Stimulated activated CD4-positive, alpha-beta T cell treated with anti-CD3 and anti-CD28 coated beads, Interleukin-15, amount 100 ng/mL, for 1 hour (primary cell): Measurements from ENCODE around the gene AQP1.

ENCODE experiments used
- DNase-seq, 2 donors: peaks; one replicate each; pipeline ENCODE4 v3.0.0-alpha.2; 2020; ENCODE audit warnings: low read depth in 1 of 2, low spot score in 1 of 2

AQP1 gene

DNA sequence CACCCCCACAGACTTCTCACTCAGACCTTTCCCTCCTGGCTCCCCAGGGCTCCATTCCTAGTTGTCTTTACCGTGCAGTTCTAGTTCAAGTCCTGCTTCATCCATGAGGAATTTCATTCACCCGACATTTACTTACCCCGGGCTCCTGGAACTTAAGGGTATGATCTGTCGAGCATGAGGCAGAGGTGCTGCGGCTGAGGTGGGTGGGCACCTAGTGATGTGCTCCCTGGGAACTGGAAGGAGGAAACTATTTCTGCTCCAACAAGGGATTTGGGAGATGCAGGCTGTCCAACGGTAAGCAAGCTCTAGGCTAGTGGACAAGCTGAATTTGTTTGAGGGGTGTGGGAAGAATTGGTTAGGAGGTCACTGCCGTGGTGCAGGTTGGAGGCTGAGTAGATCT is 30.2 kb upstream of the AQP1 start:
- DNase-seq, result no peak

DNA sequence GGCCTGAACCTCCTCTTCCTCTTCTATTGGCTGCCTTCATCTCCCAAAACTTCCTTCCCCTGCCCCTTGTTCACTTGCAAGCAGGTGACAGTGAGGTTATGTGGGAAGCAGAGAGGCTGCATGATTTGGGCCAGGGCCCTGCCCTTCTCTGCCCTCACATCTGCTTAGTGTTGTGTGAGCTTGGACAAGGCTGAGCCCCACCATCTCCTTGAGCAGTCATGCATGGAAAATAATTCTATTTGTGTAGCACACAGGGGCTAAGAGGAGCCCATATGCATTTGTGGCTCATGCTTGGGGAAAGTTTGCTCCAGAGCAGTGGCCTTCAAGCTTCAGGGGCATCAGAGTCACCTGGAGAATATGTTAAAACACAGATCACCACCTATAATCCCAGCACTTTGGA is 26.8 kb upstream of the AQP1 start:
- no peak for DNase-seq

- no peak for DNase-seq
Measured at GRCh38 chr7:30886608-30887011, 25.0 kb upstream of the AQP1 start.

GRCh38 chr7:30887464-30887872 is 24.2 kb upstream of the AQP1 start:
- DNase-seq, result no peak

DNA sequence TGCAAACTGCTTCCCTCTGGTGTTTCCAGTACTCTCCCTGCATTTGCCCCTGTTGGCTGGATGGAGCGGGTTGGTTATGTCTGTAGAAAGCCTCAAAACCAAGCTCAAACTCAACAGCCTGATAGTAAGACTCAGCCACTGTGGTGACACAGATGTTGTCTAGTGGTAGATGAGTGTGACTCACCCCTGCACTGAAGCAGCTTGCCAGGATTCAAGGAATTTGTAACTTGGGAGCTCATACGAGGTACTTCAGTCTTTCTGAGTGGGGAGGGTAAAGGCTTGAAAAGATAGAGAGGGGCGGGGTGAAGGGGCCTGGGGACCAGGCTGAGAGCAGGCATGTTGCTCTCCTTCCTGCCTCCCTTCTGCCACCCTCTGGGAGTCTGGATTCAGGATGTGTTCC is 22.9 kb upstream of the AQP1 start:
- no peak for DNase-seq

GRCh38 chr7:30890226-30890625 is 21.4 kb upstream of the AQP1 start:
- no peak for DNase-seq

GRCh38 chr7:30893357-30893756 is 18.3 kb upstream of the AQP1 start:
- no peak for DNase-seq

DNA sequence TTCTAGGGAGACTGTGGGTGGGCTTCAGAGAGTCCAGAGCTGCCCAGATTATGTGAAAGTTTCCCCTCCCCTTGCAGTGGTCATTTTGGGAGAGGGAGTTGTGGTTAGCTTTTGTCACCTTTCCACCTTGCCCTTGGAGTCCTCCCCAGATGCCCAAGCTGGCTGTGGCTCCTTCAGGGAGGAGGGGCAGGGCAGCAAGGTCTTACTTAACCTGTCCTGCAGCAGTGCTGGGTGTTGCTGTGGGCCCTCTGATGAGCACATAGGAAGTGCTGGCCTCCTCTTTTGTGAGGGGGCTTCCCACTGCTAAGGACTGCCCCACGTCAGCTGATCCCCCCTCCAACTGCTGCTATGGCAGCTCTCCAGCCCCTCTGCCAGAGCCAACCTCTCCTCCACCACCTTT is 17.6 kb upstream of the AQP1 start:
- no peak for DNase-seq

DNA sequence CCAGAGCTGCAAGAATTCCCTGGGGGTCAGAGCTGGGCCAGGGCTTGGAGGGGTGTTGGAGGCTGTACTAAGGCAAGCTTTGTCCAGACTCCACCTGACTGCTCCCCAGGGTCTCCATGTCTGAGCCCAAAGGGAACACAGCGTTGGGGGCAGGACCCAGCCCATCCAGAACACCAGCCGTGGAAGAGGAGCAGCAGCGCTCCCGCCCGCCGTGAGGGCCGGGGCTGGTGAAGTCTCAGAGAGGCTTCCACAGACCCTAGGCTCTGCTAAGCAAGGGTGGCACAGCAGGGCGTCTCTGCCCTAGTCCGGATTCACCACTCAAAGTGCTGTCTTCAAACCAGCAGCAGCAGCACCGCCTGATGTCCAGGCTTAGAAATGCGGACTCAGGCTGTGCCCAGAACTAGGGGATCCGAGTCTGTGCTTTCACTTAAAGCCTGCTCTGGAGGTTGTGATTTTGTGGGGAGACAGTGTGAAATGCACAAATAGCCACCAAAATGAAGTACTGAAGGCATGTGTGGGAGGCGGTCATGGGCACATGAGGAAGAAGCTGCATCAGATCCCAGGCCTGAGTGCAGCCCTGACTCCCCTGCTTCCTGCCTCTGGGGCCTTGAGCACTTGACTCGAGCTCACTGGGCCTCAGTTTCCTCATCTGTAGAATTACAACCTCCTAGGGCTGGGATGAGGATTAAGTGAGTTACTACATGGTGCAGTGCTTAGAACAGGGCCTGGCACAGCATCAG is 16.6 kb upstream of the AQP1 start:
- no peak for DNase-seq

DNA sequence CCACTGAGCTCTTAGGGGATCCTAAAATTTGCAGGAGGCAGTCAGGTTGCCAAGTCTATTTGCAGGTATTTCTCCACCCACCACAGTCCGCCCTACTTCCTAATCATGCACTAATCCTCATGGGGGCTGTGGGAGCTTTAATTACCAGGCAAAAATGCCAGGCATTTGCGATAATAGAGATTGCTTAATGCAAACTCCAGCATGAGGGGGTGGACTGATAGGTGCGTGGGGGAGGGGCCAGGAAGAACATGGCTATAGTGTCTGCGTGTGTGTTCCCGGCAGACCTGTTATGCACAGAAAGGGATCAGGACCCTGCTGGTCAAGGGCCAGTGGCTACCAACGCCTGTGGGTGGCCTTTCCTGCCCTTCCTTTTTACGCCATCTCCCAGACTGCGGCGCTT is 15.6 kb upstream of the AQP1 start:
- DNase-seq, result no peak

- DNase-seq, result no peak
Measured at GRCh38 chr7:30896783-30897637, 14.6 kb upstream of the AQP1 start.

DNA sequence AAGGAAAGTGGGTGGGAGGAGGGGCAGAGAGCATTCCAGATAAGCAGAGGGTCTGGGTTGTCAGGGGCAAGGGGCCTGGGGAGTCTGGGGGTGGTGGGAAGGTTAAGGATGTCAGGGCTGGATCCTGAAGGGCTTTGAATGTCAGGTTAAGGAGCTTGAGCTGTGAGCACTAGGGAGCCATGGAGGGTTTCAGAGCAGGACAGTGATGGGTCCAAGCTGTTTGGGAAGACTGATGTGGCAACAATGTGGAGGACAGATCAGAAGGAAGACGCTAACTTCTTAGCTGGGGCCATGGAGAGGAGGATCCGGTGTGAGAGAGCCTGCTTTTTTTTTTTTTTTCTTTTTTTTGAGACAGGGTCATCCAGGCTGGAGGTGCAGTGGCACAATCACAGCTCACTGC is 13.9 kb upstream of the AQP1 start:
- no peak for DNase-seq

DNA sequence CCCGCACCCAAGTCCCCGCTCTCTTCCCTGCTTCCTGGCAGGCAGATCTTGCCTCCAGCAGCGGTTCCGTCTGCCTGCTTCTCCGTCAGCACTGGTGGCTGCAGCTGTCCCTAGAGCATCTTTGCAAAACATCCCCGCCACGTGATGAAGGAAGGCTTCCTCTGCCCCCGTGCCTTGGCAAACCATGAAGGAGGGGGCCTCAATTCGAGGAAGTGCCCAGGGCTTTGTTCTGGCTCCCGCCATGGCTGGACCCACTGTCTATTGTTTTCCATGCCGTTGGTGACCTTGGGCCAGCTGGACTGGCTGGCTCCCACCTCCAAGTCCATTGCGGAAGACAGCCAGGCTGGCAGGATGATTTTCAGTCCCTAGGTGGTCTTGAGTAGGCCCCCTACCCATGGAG is 13.2 kb upstream of the AQP1 start:
- DNase-seq, result no peak

DNA sequence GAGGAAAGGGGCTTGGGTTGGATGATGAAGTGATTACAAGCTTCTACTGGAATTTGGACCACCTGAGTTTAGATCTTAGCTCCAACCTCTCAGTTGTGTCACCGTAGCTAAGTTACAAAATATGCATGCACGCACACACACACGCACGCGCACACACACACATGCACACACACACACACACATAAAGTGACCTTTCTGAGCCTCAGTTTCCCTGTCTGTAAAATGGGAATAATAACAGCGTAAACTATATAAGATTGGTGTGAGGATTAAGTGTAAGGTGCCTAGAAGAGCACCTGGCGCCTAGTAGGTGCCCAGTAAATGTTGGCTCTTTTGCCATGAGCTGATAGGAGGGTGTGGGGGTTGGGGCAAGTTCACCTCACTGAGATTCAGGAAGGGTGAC is 12.6 kb upstream of the AQP1 start:
- DNase-seq, result no peak

DNA sequence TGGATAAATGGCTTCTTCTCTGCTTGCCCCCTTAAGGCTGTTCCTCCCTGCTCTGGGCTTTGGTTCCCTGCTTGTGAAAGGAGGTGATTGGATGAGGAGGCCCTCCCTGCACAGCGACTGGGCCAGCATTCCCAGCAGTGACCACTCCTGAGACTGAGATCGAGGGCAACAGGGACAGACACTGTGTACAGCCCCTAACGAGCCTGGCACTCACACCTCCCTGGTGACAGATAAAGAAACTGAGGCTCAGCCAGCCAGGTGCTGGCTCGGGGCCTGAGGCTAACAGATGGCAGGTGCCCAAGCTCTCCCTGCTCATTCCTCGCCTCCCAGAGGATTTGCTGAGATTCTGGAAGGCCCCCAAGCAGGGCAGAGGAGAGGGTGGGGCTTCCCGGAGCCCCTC is 12.0 kb upstream of the AQP1 start:
- no peak for DNase-seq

- DNase-seq, result no peak
Measured at GRCh38 chr7:30900053-30900452, 11.6 kb upstream of the AQP1 start.

DNA sequence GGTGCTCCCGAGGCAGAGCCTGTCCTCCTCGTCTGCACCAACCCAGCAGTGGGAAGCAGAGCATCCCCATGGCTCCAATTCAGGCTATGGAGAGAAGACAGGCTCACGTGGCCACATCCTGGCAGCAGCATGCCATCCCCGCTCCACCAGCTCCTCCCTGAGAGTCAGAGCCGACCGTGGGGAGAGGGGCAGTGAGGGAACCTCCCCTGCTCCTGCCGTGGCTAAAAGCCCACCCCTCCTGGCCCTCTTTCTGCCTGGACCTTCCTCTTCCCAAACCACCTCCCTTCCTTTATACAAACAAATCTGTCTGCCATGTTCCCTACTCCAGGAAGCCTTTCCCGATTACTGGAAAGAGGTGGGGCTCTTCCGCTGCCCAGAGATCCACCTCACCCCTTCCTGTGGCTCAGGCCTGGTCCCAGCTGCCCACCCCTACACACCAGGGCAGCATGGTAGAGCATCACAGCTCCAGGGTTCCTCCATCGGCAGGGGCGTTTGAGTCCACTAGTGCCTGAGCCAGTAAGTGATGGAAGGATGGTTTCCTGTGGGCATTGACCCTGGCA is 10.8 kb upstream of the AQP1 start:
- no peak for DNase-seq

DNA sequence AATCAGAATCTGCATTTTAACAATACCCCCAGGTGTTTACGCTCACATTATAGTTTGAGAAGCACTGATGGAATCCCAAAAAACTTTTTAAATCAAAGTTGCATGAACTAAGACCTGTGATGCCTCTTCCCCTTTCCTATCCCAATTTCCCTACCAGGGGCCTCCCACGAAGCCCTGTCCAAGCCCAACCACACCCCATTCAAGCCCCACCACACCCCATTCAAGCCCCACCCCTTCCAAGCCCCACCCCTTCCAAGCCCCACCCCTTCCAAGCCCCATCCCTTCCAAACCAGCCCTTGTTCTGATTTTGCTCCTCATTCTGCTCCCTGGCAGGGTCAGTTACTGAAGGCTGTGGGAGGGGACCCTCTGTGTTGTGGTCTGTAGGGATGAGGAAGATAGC is 9.8 kb upstream of the AQP1 start:
- no peak for DNase-seq

GRCh38 chr7:30902466-30902865 is 9.2 kb upstream of the AQP1 start:
- no peak for DNase-seq

DNA sequence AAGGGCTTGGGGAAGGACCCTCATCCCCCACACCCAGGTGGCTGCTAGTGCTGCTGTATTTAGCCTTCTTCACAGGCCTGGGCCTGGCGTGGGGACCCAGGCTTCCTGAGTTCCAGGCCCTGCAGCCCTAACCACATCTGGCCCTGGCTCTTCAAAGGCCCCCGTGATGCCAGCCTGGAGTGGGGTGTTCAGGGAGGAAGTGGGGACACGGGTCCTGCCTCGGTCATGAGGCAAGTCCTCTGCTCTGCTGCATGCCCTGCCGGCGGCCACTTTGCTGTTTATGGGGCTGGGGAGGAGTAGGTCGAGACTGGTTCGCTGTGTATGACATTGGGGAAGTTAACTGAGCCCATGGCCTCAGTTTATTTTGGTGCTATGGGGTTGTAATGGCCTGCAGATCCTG is 8.5 kb upstream of the AQP1 start:
- DNase-seq, result no peak

- no peak for DNase-seq
Measured at GRCh38 chr7:30904561-30904960, 7.1 kb upstream of the AQP1 start.
